ENCODE results near the gene MGMT. TPM values are rescaled to one million over a fixed set of nuclear protein-coding genes. Genes with fewer than 3 reads are reported as not detected.

MGMT gene
- total and polyA plus RNA-seq, 2 donors (not counting 3 experiments of a cell fraction or from before 2014, with no cell fraction given) = 15.0 to 15.2 TPM

- FAIRE-seq (no peak), DNase-seq (ENCODE audit: low read depth, low spot score) (no peak)
- TF ChIP-seq POLR2AphosphoS5 (IDR thresholded peaks at IDR 0.05; ENCODE audit: insufficient read depth, low read depth, low read length) = no peak
- no peak for TF ChIP-seq MYC (IDR thresholded peaks at IDR 0.05; ENCODE audit: low read depth, low read length)
- TF ChIP-seq MAX (IDR thresholded peaks at IDR 0.05; ENCODE audit: insufficient read depth, insufficient read length) = no peak
- TF ChIP-seq FOS (IDR thresholded peaks at IDR 0.05; ENCODE audit: borderline replicate concordance, insufficient read depth, low read length) = no peak
- TF ChIP-seq, protein P1, sequence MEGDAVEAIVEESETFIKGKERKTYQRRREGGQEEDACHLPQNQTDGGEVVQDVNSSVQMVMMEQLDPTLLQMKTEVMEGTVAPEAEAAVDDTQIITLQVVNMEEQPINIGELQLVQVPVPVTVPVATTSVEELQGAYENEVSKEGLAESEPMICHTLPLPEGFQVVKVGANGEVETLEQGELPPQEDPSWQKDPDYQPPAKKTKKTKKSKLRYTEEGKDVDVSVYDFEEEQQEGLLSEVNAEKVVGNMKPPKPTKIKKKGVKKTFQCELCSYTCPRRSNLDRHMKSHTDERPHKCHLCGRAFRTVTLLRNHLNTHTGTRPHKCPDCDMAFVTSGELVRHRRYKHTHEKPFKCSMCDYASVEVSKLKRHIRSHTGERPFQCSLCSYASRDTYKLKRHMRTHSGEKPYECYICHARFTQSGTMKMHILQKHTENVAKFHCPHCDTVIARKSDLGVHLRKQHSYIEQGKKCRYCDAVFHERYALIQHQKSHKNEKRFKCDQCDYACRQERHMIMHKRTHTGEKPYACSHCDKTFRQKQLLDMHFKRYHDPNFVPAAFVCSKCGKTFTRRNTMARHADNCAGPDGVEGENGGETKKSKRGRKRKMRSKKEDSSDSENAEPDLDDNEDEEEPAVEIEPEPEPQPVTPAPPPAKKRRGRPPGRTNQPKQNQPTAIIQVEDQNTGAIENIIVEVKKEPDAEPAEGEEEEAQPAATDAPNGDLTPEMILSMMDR (IDR thresholded peaks at IDR 0.05; ENCODE audit: extremely low read depth in 1 of 2, insufficient read depth in 1 of 2, low read depth in 1 of 2, low read length in 2 of 2) = no peak
- no peak for TF ChIP-seq GATA2 (IDR thresholded peaks at IDR 0.05; ENCODE audit: insufficient read depth, insufficient read length, low read depth, low read length)
- TF ChIP-seq JUN (IDR thresholded peaks at IDR 0.05; ENCODE audit: borderline replicate concordance, insufficient read depth, insufficient read length, low read depth) = no peak
- no peak for TF ChIP-seq EZH2 (IDR thresholded peaks at IDR 0.05; ENCODE audit: borderline replicate concordance, low read depth, low read length, severe bottlenecking)
- no peak for TF ChIP-seq POLR2A (IDR thresholded peaks at IDR 0.05; ENCODE audit: low read depth, low read length)
- H3K27ac ChIP-seq (ENCODE audit: insufficient read depth, low read depth, low read length) = no peak overlapping the region
- no peaks in the 10 kb centered on the region for H3K9me3 ChIP-seq (replicated peaks; ENCODE audit: control insufficient read depth, insufficient read depth, low read length)
- ChIA-PET CTCF (no interaction called here), POLR2A (no interaction called here)
- no peak overlapping the region for H3K9ac ChIP-seq (replicated peaks; ENCODE audit: extremely low read depth, insufficient read depth, low read length)
- no peaks in the 10 kb centered on the region for H3K27me3 ChIP-seq (ENCODE audit: control insufficient read depth in 2 of 2, insufficient read depth in 2 of 2, low read length in 2 of 2)
- H3K4me1 ChIP-seq (ENCODE audit: control insufficient read depth, extremely low read depth, insufficient read depth, low read length) = peaks cover 5% of the 10 kb centered on the region
- no peaks in the 10 kb centered on the region for H4K20me1 ChIP-seq (replicated peaks; ENCODE audit: control insufficient read depth, extremely low read depth, insufficient read depth, low read length)
- intact Hi-C loops (cut with micrococcal nuclease) (no loop called here), dilution Hi-C loops (cut with MboI; ENCODE audit: extremely low pct_ligation_motif_present, low sequenced_read_pairs) (no loop called here)
- no peak overlapping the region for H3K4me2 ChIP-seq (ENCODE audit: insufficient read depth, low read length)
- no peak overlapping the region for H2AFZ ChIP-seq (ENCODE audit: low read depth, low read length)
- no TSS peak for BruUV-seq (replicated peaks)
- H3K4me3 ChIP-seq (replicated peaks in 1 of 3; ENCODE audit: insufficient read depth in 1 of 3, low read depth in 1 of 3, low read length in 3 of 3) = no peak overlapping the region
- no peaks in the 10 kb centered on the region for H3K36me3 ChIP-seq (ENCODE audit: control insufficient read depth in 2 of 2, extremely low read depth in 1 of 2, insufficient read depth in 2 of 2, low read length in 2 of 2)
- H3K9me1 ChIP-seq (replicated peaks; ENCODE audit: control insufficient read depth, extremely low read depth, insufficient read depth, low read length) = no peaks in the 10 kb centered on the region
- H3K79me2 ChIP-seq (ENCODE audit: control insufficient read depth, insufficient read depth, low read length) = no peaks in the 10 kb centered on the region
Observed at GRCh38 chr10:129626309-129626708, 159.3 kb downstream of the MGMT start.
